SK-N-SH treated with all-trans-retinoic acid at 6 μM for 48 hours (cell line): Measurements from ENCODE around the gene GLIS1.

ENCODE experiments used
- ARNTL ChIP-seq: fragments of 450-650 bp; formaldehyde crosslinking; IDR thresholded peaks from 2 replicates; pipeline ENCODE4 v1.5.0; 2020; ENCODE audit warnings: low read depth, mild to moderate bottlenecking, moderate library complexity, borderline replicate concordance
- ESRRG ChIP-seq: fragments of 250-450 bp; sonication (Bioruptor Pico); IDR thresholded peaks from 2 replicates; pipeline ENCODE4 v1.6.1; 2021; ENCODE audit warnings: mild to moderate bottlenecking
- OSR1 ChIP-seq: fragments of 250-450 bp; sonication (Bioruptor Pico); IDR thresholded peaks from 2 replicates; pipeline ENCODE4 v1.8.0; 2022; ENCODE audit warnings: moderate library complexity, mild to moderate bottlenecking, inconsistent platforms
- PPARA ChIP-seq: fragments of 250-450 bp; sonication (Bioruptor Pico); IDR thresholded peaks from 2 replicates; pipeline ENCODE4 v1.5.0; 2020; ENCODE audit warnings: mild to moderate bottlenecking, borderline replicate concordance
- SNAI2 ChIP-seq: fragments of 250-450 bp; sonication (Bioruptor Pico); IDR thresholded peaks from 2 replicates; pipeline ENCODE4 v1.5.0; 2020; ENCODE audit warnings: mild to moderate bottlenecking, moderate library complexity
- ZFP3 ChIP-seq: fragments of 250-450 bp; sonication (Bioruptor Pico); IDR thresholded peaks from 2 replicates; pipeline ENCODE4 v1.5.0; 2020; ENCODE audit warnings: mild to moderate bottlenecking, moderate library complexity
- ZFP30 ChIP-seq: fragments of 450-650 bp; formaldehyde crosslinking; IDR thresholded peaks from 2 replicates; pipeline ENCODE4 v1.5.0; 2022; ENCODE audit warnings: mild to moderate bottlenecking, moderate library complexity
- ZNF565 ChIP-seq: fragments of 450-650 bp; formaldehyde crosslinking; conservative IDR thresholded peaks from 2 replicates; pipeline ENCODE4 v1.5.0; 2020; ENCODE audit warnings: low read depth, mild to moderate bottlenecking, moderate library complexity
- ZNF70 ChIP-seq: fragments of 450-650 bp; formaldehyde crosslinking; IDR thresholded peaks from 2 replicates; pipeline ENCODE4 v1.5.0; 2020; ENCODE audit warnings: mild to moderate bottlenecking, moderate library complexity
- TF ChIP-seq, protein P1 (sequence below): fragments of 250-450 bp; sonication (Bioruptor Pico); IDR thresholded peaks from 2 replicates; pipeline ENCODE4 v1.5.1; 2020; ENCODE audit warnings: low read depth, mild to moderate bottlenecking, moderate library complexity
- TF ChIP-seq, protein P2 (sequence below): fragments of 250-450 bp; sonication (Bioruptor Pico); IDR thresholded peaks from 2 replicates; pipeline ENCODE4 v1.5.1; 2021; ENCODE audit warnings: mild to moderate bottlenecking, moderate library complexity
- TF ChIP-seq, protein P3 (sequence below): fragments of 250-450 bp; sonication (Bioruptor Pico); IDR thresholded peaks from 2 replicates; pipeline ENCODE4 v1.8.0; 2020; ENCODE audit warnings: mild to moderate bottlenecking, moderate library complexity, borderline replicate concordance
- TF ChIP-seq, protein P4 (sequence below): fragments of 250-450 bp; sonication (Bioruptor Pico); IDR thresholded peaks from 2 replicates; pipeline ENCODE4 v1.8.0; 2021; ENCODE audit warnings: low read depth, mild to moderate bottlenecking, moderate library complexity, borderline replicate concordance

DNA sequence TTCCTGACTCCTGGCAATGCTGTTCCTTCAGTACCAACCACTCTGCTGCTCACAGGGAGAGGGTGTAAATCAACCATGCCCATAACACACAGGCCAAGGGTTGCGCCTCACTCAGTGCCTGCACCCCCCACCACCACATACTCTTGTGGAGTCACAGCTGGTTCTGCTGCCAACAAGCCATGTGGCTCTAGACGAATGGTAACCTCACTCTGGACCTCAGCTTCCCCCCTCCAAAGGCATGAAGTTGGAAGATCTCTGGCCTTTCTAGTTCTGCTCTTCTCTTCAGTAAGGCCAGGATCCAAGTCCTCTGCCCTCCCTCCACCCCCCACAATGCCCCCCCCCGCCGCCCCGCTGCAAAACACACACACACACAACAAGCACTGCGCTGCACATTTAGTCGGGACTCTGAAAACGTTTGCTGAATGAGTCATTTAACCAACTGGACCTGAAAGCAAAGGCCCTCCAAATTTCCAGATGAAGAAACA lies 1.7 kb upstream of the GLIS1 start:
- TF ChIP-seq, protein P1, sequence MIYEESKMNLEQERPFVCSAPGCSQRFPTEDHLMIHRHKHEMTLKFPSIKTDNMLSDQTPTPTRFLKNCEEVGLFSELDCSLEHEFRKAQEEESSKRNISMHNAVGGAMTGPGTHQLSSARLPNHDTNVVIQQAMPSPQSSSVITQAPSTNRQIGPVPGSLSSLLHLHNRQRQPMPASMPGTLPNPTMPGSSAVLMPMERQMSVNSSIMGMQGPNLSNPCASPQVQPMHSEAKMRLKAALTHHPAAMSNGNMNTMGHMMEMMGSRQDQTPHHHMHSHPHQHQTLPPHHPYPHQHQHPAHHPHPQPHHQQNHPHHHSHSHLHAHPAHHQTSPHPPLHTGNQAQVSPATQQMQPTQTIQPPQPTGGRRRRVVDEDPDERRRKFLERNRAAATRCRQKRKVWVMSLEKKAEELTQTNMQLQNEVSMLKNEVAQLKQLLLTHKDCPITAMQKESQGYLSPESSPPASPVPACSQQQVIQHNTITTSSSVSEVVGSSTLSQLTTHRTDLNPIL (CRISPR knock-in tag): no peak
- TF ChIP-seq ZFP3 (no peak), ESRRG (CRISPR knock-in tag) (no peak), SNAI2 (CRISPR knock-in tag) (no peak), ZNF565 (no peak), ZFP30 (no peak), ZNF70 (CRISPR knock-in tag) (no peak), OSR1 (CRISPR knock-in tag) (no peak), ARNTL (CRISPR knock-in tag) (no peak), PPARA (CRISPR knock-in tag) (no peak)
- TF ChIP-seq, protein P2, sequence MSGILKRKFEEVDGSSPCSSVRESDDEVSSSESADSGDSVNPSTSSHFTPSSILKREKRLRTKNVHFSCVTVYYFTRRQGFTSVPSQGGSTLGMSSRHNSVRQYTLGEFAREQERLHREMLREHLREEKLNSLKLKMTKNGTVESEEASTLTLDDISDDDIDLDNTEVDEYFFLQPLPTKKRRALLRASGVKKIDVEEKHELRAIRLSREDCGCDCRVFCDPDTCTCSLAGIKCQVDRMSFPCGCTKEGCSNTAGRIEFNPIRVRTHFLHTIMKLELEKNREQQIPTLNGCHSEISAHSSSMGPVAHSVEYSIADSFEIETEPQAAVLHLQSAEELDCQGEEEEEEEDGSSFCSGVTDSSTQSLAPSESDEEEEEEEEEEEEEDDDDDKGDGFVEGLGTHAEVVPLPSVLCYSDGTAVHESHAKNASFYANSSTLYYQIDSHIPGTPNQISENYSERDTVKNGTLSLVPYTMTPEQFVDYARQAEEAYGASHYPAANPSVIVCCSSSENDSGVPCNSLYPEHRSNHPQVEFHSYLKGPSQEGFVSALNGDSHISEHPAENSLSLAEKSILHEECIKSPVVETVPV: no peak
- TF ChIP-seq, protein P3, sequence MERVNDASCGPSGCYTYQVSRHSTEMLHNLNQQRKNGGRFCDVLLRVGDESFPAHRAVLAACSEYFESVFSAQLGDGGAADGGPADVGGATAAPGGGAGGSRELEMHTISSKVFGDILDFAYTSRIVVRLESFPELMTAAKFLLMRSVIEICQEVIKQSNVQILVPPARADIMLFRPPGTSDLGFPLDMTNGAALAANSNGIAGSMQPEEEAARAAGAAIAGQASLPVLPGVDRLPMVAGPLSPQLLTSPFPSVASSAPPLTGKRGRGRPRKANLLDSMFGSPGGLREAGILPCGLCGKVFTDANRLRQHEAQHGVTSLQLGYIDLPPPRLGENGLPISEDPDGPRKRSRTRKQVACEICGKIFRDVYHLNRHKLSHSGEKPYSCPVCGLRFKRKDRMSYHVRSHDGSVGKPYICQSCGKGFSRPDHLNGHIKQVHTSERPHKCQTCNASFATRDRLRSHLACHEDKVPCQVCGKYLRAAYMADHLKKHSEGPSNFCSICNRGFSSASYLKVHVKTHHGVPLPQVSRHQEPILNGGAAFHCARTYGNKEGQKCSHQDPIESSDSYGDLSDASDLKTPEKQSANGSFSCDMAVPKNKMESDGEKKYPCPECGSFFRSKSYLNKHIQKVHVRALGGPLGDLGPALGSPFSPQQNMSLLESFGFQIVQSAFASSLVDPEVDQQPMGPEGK (CRISPR knock-in tag): no peak
- TF ChIP-seq, protein P4, sequence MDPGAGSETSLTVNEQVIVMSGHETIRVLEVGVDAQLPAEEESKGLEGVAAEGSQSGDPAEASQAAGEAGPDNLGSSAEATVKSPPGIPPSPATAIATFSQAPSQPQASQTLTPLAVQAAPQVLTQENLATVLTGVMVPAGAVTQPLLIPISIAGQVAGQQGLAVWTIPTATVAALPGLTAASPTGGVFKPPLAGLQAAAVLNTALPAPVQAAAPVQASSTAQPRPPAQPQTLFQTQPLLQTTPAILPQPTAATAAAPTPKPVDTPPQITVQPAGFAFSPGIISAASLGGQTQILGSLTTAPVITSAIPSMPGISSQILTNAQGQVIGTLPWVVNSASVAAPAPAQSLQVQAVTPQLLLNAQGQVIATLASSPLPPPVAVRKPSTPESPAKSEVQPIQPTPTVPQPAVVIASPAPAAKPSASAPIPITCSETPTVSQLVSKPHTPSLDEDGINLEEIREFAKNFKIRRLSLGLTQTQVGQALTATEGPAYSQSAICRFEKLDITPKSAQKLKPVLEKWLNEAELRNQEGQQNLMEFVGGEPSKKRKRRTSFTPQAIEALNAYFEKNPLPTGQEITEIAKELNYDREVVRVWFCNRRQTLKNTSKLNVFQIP (CRISPR knock-in tag): no peak
